A673 (cell line): ENCODE results near the gene TCERG1L. TPM values are rescaled to one million over a fixed set of nuclear protein-coding genes. Genes with fewer than 3 reads are reported as not detected.

Experiments
- BruUV-seq: library from RNA; stranded (reverse); fragments of 400-500 nt; replicated peaks from 2 replicates; lab custom pipeline; 2021; lab: Mats Ljungman, UMichigan
- CTCF ChIA-PET: fragments of 300-600 bp; sonication (Branson Sonifier 250); formaldehyde crosslinking; loops from one replicate; lab custom pipeline; 2022; ENCODE audit warnings: antibody characterized with exemption; lab: Charles Lee
- POLR2A ChIA-PET: fragments of 300-600 bp; sonication (Branson Sonifier 250); formaldehyde crosslinking; loops from one replicate; lab custom pipeline; 2022; ENCODE audit warnings: antibody characterized with exemption; ENCODE audit not compliant: low non-redundant PET; lab: Charles Lee
- DNase-seq: peaks from one replicate; pipeline ENCODE4 v3.0.0-alpha.2; 2015; ENCODE audit warnings: low spot score
- H3K27ac ChIP-seq: fragments of 200-600 bp; sonication (generic); 2 replicates; pipeline ENCODE4 v1.5.1; 2016; ENCODE audit warnings: mixed run types, low read depth, mild to moderate bottlenecking, mixed read lengths, antibody characterized with exemption, low read length; ENCODE audit not compliant: poor library complexity, severe bottlenecking
- H3K27me3 ChIP-seq: fragments of 200-600 bp; sonication (generic); replicated peaks from 2 replicates; pipeline ENCODE4 v1.6.1; 2017; ENCODE audit warnings: mixed run types, low read depth, mild to moderate bottlenecking, mixed read lengths, antibody characterized with exemption, low read length; ENCODE audit not compliant: insufficient read depth, poor library complexity
- H3K36me3 ChIP-seq: fragments of 200-600 bp; sonication (generic); 2 replicates; pipeline ENCODE4 v1.6.1; 2016; ENCODE audit warnings: mixed run types, mild to moderate bottlenecking, mixed read lengths, antibody characterized with exemption, low read length; ENCODE audit not compliant: insufficient read depth, poor library complexity, severe bottlenecking
- H3K4me1 ChIP-seq: fragments of 200-600 bp; sonication (generic); 2 replicates; pipeline ENCODE4 v1.6.1; 2017; ENCODE audit warnings: mixed run types, mild to moderate bottlenecking, mixed read lengths, antibody characterized with exemption, low read length; ENCODE audit not compliant: insufficient read depth, poor library complexity, severe bottlenecking
- H3K4me3 ChIP-seq: fragments of 200-600 bp; sonication (generic); 2 replicates; pipeline ENCODE4 v1.5.1; 2016; ENCODE audit warnings: low read depth, mixed run types, mild to moderate bottlenecking, mixed read lengths, low read length; ENCODE audit not compliant: poor library complexity, severe bottlenecking
- H3K9me3 ChIP-seq: fragments of 200-600 bp; sonication (generic); 2 replicates; pipeline ENCODE4 v1.6.1; 2016; ENCODE audit warnings: mixed run types, low read depth, mild to moderate bottlenecking, mixed read lengths, antibody characterized with exemption, low read length; ENCODE audit not compliant: poor library complexity, severe bottlenecking
- EZH2 ChIP-seq: fragments of 200-600 bp; sonication (generic); IDR thresholded peaks from 2 replicates; pipeline ENCODE4 v1.6.1; 2017; ENCODE audit warnings: borderline replicate concordance, low read depth, mild to moderate bottlenecking, mixed read lengths, antibody characterized with exemption, low read length; ENCODE audit not compliant: poor library complexity, severe bottlenecking
- intact Hi-C: fragments of 100-400 bp; cut with micrococcal nuclease; formaldehyde crosslinking; loops from one replicate; pipeline ENCODE4 v1.10.0; 2022; ENCODE audit not compliant: unreplicated experiment
- total RNA-seq: library from RNA; stranded (reverse); gene quantifications from 2 replicates; pipeline ENCODE4 v1.2.3, GENCODE V29; 2021
- TF ChIP-seq, protein P1 (sequence below): fragments of 300-800, 200-600 bp; sonication (generic); conservative IDR thresholded peaks from 2 replicates; pipeline ENCODE4 v1.5.1; 2017; ENCODE audit warnings: low read depth, mild to moderate bottlenecking, antibody characterized with exemption, low read length, moderate library complexity, mixed read lengths

TCERG1L gene
- total RNA-seq, 1 experiment from 2014 or later = 16.3 TPM

DNA sequence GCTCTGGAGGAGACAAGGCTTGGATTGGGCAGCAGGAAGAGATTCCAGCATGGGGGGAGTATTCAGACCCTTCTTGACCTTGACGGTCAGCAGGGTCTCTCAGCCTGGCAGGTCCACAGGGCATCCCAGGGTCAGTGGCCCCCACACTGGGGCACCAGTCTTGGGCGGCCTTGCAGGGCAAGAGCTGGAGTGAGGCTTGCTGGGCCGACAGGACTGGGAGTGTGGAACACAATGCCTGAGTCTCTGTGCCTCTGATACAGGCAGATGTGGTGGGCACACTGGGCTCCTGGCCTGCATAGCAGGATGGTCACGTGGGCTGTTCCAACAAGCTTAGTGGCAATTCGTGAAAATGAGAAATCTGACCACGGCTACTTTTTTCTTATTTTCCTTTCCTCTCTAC, 229.7 kb downstream of the TCERG1L start:
- intact Hi-C loops = loop anchor here (5.0 kb wide), 1 partner anchor 459 kb away; no protein-coding TSS in a partner anchor
- no peak for TF ChIP-seq EZH2
- TF ChIP-seq, protein P1, sequence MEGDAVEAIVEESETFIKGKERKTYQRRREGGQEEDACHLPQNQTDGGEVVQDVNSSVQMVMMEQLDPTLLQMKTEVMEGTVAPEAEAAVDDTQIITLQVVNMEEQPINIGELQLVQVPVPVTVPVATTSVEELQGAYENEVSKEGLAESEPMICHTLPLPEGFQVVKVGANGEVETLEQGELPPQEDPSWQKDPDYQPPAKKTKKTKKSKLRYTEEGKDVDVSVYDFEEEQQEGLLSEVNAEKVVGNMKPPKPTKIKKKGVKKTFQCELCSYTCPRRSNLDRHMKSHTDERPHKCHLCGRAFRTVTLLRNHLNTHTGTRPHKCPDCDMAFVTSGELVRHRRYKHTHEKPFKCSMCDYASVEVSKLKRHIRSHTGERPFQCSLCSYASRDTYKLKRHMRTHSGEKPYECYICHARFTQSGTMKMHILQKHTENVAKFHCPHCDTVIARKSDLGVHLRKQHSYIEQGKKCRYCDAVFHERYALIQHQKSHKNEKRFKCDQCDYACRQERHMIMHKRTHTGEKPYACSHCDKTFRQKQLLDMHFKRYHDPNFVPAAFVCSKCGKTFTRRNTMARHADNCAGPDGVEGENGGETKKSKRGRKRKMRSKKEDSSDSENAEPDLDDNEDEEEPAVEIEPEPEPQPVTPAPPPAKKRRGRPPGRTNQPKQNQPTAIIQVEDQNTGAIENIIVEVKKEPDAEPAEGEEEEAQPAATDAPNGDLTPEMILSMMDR = no peak
- POLR2A ChIA-PET = no interaction called here
- CTCF ChIA-PET = no interaction called here
- DNase-seq = no peak
- Histone ChIP-seq H3K4me1 (no peaks in the 10 kb centered on the region), H3K36me3 (no peaks in the 10 kb centered on the region), H3K9me3 (no peaks in the 10 kb centered on the region), H3K27me3 (no peaks in the 10 kb centered on the region), H3K27ac (no peak overlapping the region), H3K4me3 (no peak overlapping the region)
- BruUV-seq = no TSS peak

- TF ChIP-seq EZH2 = no peak
- TF ChIP-seq, protein P1 = no peak
- no peak overlapping the region for H3K27ac ChIP-seq
- ChIA-PET POLR2A (no interaction called here), CTCF (no interaction called here)
- H3K4me3 ChIP-seq = no peak overlapping the region
- intact Hi-C loops = loop anchor here (5.0 kb wide), 1 partner anchor 459 kb away; no protein-coding TSS in a partner anchor
- no peaks in the 10 kb centered on the region for H3K27me3 ChIP-seq
- no peak for DNase-seq
- H3K36me3 ChIP-seq = no peaks in the 10 kb centered on the region
- no TSS peak for BruUV-seq
- H3K4me1 ChIP-seq = no peaks in the 10 kb centered on the region
- H3K9me3 ChIP-seq = no peaks in the 10 kb centered on the region
These were observed 230.1 kb downstream of the TCERG1L start for GRCh38 chr10:131081376-131081775.

DNA sequence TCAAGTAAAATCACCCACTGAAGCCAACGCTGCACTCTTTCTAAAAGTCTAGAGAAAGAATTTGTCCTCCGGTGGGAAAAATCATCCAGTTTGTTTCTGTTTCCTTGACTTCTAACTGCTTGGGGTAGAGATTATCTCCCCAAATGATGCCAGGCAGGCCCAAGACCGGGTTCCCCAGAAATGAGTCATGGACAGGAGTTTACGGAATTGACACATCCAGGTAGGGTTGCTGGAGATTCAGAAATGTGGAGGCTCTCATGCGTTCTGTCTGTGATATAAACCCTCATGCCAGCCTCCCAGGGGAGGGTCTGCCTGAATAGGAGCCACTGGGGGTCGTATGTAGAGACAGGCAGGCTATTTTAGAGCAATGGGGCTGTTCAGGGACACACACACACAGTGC, 230.9 kb downstream of the TCERG1L start:
- TF ChIP-seq, protein P1 = no peak
- no peak for TF ChIP-seq EZH2
- H3K27me3 ChIP-seq = no peaks in the 10 kb centered on the region
- intact Hi-C loops = loop anchor here (5.0 kb wide), 1 partner anchor 458 kb away; no protein-coding TSS in a partner anchor
- no peaks in the 10 kb centered on the region for H3K9me3 ChIP-seq
- no TSS peak for BruUV-seq
- CTCF ChIA-PET = no interaction called here
- no peak overlapping the region for H3K4me3 ChIP-seq
- H3K36me3 ChIP-seq = no peaks in the 10 kb centered on the region
- POLR2A ChIA-PET = no interaction called here
- no peak overlapping the region for H3K27ac ChIP-seq
- H3K4me1 ChIP-seq = no peaks in the 10 kb centered on the region
- no peak for DNase-seq
